Activated CD4-positive, alpha-beta memory T cell treated with anti-CD3 and anti-CD28 coated beads for 36 hours (primary cell): ENCODE data around the gene NEK6. TPM values are rescaled to one million over a fixed set of nuclear protein-coding genes. Genes with fewer than 3 reads are reported as not detected.

ENCODE experiments used
- CTCF ChIA-PET: fragments of 350-600 bp; sonication (Branson Sonifier 250); formaldehyde crosslinking; loops from one replicate; lab custom pipeline; 2021; ENCODE audit warnings: antibody characterized with exemption, inconsistent platforms; lab: Charles Lee
- POLR2A ChIA-PET: fragments of 350-600 bp; sonication (Branson Sonifier 250); formaldehyde crosslinking; loops from one replicate; lab custom pipeline; 2021; ENCODE audit warnings: antibody characterized with exemption; lab: Charles Lee
- DNase-seq: peaks from one replicate; pipeline ENCODE4 v3.0.0-alpha.2; 2020
- H3K27ac Mint-ChIP-seq: one replicate; pipeline ENCODE4 v1.8.0; 2021; ENCODE audit warnings: mixed read lengths
- H3K27me3 Mint-ChIP-seq: one replicate; pipeline ENCODE4 v1.8.0; 2021; ENCODE audit warnings: mixed read lengths
- H3K36me3 Mint-ChIP-seq: one replicate; pipeline ENCODE4 v1.8.0; 2021; ENCODE audit warnings: mixed read lengths
- H3K4me1 Mint-ChIP-seq: one replicate; pipeline ENCODE4 v1.8.0; 2021; ENCODE audit warnings: low read depth, mixed read lengths
- H3K4me3 Mint-ChIP-seq: one replicate; pipeline ENCODE4 v1.8.0; 2021; ENCODE audit warnings: mild to moderate bottlenecking, mixed read lengths
- H3K9me3 Mint-ChIP-seq: one replicate; pipeline ENCODE4 v1.8.0; 2021; ENCODE audit warnings: mixed read lengths
- intact Hi-C: fragments of 100-400 bp; cut with micrococcal nuclease; formaldehyde crosslinking; loops from one replicate; pipeline ENCODE4 v1.15.1; 2023
- total RNA-seq, 2 experiments: library from RNA; stranded (reverse); gene quantifications; one replicate each; pipeline ENCODE4 v1.2.3, GENCODE V29; 2021

The NEK6 gene
- total RNA-seq, 2 experiments from 2014 or later = 16.1 to 18.8 TPM

DNA sequence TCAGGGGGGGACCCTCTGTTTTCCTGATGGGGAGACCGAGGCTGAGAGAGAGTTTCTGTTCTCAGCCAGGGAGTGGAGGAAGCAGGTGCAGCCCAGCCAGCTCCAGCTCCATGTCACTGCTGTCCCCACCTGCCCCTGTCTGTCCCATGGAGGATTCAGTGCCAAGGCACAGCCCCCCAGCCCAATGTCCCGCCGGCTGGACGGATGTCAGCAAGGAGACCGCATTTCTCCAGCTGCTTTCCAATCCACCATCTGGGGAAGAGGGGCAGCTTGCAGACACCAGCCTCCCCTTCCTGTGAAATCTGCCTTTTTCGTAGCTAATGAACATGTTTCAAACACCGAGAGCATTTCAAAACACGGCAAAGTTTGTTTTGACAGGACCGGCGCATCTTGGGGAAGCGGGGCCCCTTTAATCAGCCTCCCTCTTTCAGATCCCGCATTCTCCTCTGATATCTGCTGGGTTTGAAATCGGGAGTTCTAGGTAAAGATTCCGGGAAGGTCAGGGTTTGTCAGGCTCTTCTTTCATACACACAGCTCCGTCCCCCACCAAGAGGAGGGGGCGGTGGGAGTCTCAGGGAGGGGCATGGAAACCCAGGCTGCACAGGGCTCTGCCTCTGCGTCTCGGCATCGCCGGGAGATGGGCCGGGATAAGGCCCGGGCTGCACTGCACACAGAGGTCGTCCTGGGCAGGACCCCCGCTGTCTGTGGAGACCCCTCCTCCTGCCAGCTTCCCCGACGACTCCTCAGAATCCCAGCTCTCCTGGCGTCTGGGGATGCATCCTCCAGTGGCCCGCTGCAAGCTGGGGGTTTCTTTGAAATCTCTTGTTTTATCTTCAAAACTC lies 74.8 kb downstream of the NEK6 start:
- Mint-ChIP-seq H3K36me3 (peaks cover 8% of the 10 kb centered on the region), H3K27ac (no peak overlapping the region), H3K4me1 (no peaks in the 10 kb centered on the region), H3K4me3 (no peak overlapping the region), H3K27me3 (no peaks in the 10 kb centered on the region), H3K9me3 (peaks cover 6% of the 10 kb centered on the region)
- CTCF ChIA-PET = interaction anchor here (2.2 kb wide), 1 partner anchor 206 kb away, joined by 6 read pairs; no protein-coding TSS in a partner anchor
- POLR2A ChIA-PET = no interaction called here
- no peak for DNase-seq
- intact Hi-C loops = no loop called here

DNA sequence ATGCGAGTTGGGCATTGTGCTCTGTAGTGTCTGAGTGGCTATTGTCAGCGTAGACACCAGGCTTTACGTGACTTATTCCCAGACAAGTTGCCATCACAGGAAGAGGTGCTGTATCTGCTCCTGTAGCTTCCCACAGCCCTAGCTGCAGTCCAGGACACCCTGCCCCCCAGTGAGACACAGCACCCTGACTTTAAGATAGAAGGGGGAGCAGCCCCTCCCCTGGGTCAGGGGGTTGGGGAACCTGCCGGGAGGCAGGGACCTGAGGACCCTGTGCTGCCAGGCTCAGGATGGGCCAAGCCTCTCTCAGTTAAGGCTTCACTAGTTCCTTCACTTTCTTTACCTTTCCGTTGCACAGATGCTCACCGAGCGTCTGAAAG lies 75.4 kb downstream of the NEK6 start:
- intact Hi-C loops = no loop called here

DNA sequence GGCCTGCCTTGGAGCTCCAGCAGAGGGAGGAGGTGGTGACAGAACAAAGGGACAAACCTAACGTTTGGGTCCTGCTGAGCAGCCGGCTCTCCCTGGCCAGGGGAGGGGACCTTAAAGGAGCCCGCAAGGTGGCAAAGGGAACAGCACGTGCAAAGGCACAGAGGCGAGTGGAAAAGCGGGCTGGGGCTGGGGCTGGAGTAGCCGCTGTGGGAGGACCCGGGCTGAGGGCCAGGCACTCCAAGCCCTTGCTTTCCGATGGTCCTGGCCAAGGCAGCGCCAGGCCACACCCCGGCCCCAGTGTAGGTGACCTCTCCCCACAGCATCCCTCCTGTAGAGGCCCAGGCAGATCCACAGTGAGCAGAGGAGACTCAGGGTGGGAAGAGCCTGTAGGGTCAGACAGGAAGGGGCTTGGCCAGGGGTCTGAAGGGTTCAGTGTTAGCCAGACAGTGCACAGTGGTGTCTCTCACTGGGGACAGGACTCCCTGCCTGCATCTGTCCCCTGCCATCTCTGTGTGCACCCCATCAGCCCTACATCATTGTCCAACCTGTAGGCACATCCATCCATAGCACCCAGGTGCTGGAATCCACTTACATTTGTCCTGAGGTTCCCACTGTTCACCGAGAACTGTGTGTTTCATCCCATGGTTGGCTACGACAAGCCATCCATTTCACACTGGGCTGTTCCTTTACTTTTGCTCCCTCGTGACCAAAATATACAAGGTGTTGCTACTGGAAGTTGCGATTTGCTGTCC lies 77.0 kb downstream of the NEK6 start:
- no peak overlapping the region for H3K27ac Mint-ChIP-seq
- H3K9me3 Mint-ChIP-seq = peaks cover 15% of the 10 kb centered on the region
- ChIA-PET CTCF (no interaction called here), POLR2A (no interaction called here)
- no peak for DNase-seq
- H3K27me3 Mint-ChIP-seq = no peaks in the 10 kb centered on the region
- H3K4me3 Mint-ChIP-seq = no peak overlapping the region
- intact Hi-C loops = no loop called here
- H3K36me3 Mint-ChIP-seq = peaks cover 12% of the 10 kb centered on the region
- no peaks in the 10 kb centered on the region for H3K4me1 Mint-ChIP-seq

More for the DNA sequence above, 75.4 kb downstream of the NEK6 start:
- no peak for DNase-seq
- Mint-ChIP-seq H3K36me3 (peaks cover 8% of the 10 kb centered on the region), H3K4me1 (no peaks in the 10 kb centered on the region), H3K4me3 (no peak overlapping the region), H3K27ac (no peak overlapping the region), H3K27me3 (no peaks in the 10 kb centered on the region), H3K9me3 (peaks cover 9% of the 10 kb centered on the region)
- ChIA-PET CTCF (interaction anchor here (2.2 kb wide), 1 partner anchor 206 kb away, joined by 6 read pairs; no protein-coding TSS in a partner anchor), POLR2A (no interaction called here)

DNA sequence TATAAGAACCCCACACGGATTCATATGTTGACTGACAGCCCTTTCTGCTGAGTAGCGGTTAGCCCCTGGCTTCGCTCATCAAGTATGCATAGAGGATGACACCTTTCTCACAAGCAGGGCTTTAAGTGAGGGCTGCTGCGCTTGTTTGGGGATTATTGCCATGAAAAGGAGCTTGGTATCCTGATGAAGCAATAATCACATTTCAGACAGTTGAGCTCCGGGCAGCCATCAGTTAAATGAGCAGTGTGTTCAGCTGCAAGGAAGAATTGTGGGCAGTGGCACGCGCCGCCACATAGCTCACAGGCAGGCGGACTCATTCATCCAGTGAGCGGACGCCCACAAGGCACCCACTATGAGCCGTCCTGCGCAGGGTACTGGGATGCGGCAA lies 77.6 kb downstream of the NEK6 start:
- ChIA-PET POLR2A (no interaction called here), CTCF (no interaction called here)
- no peak for DNase-seq
- Mint-ChIP-seq H3K4me3 (no peak overlapping the region), H3K9me3 (peaks cover 15% of the 10 kb centered on the region), H3K4me1 (no peaks in the 10 kb centered on the region), H3K36me3 (peaks cover 12% of the 10 kb centered on the region), H3K27ac (no peak overlapping the region), H3K27me3 (no peaks in the 10 kb centered on the region)
- intact Hi-C loops = no loop called here

DNA sequence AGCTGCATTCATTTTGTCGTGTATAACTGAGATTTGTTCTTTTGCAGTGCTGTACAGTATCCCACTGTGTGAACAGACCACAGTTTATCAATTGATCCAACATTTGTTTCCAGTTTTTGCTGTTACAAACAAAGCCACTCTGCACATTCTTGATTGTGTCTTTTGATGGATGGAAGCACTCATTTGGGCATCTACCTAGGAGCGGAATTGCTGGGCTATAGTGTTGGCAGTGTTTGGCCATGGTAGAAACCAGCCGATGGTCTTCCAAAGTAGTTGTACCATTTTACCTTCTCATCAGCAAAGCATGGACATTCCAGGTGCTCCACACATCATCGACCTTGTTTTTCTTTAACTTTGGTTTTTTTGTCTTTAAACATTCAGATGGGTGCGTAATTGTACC lies 79.8 kb downstream of the NEK6 start:
- H3K27ac Mint-ChIP-seq = no peak overlapping the region
- ChIA-PET CTCF (no interaction called here), POLR2A (no interaction called here)
- H3K36me3 Mint-ChIP-seq = peaks cover 12% of the 10 kb centered on the region
- peaks cover 15% of the 10 kb centered on the region for H3K9me3 Mint-ChIP-seq
- no peaks in the 10 kb centered on the region for H3K4me1 Mint-ChIP-seq
- H3K27me3 Mint-ChIP-seq = no peaks in the 10 kb centered on the region
- intact Hi-C loops = no loop called here
- H3K4me3 Mint-ChIP-seq = no peak overlapping the region
- no peak for DNase-seq

DNA sequence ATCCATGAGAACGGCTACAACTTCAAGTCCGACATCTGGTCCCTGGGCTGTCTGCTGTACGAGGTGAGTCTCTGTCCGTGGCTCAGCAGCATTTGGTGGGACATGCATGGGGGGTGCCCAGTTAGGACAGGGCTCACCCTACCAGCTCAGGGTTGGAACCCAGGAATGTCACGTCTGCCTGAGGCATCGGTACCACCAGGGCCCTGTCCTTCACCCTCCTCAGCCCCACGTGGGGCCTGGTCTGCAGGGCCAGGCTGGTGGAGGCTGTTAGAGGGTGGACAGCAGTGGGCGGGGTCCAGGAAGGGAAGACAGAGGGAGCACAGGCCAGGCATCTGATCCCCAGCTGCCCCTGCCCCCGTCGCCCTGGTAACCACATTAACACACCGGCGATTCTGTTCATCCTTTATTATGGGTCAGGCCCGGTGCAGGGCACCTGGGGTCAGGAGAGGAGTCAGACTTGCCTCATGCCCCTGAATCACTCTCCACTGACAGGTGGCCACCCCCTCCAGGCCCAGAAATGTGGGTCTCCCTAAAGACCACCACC lies 81.9 kb downstream of the NEK6 start:
- ChIA-PET POLR2A (no interaction called here), CTCF (interaction anchor here (0.5 kb wide), 1 partner anchor 103 kb away, joined by 3 read pairs; no protein-coding TSS in a partner anchor)
- no peaks in the 10 kb centered on the region for H3K4me1 Mint-ChIP-seq
- H3K36me3 Mint-ChIP-seq = peaks cover 12% of the 10 kb centered on the region
- peaks cover 15% of the 10 kb centered on the region for H3K9me3 Mint-ChIP-seq
- H3K4me3 Mint-ChIP-seq = no peak overlapping the region
- DNase-seq = no peak
- no peaks in the 10 kb centered on the region for H3K27me3 Mint-ChIP-seq
- intact Hi-C loops = no loop called here
- no peak overlapping the region for H3K27ac Mint-ChIP-seq

DNA sequence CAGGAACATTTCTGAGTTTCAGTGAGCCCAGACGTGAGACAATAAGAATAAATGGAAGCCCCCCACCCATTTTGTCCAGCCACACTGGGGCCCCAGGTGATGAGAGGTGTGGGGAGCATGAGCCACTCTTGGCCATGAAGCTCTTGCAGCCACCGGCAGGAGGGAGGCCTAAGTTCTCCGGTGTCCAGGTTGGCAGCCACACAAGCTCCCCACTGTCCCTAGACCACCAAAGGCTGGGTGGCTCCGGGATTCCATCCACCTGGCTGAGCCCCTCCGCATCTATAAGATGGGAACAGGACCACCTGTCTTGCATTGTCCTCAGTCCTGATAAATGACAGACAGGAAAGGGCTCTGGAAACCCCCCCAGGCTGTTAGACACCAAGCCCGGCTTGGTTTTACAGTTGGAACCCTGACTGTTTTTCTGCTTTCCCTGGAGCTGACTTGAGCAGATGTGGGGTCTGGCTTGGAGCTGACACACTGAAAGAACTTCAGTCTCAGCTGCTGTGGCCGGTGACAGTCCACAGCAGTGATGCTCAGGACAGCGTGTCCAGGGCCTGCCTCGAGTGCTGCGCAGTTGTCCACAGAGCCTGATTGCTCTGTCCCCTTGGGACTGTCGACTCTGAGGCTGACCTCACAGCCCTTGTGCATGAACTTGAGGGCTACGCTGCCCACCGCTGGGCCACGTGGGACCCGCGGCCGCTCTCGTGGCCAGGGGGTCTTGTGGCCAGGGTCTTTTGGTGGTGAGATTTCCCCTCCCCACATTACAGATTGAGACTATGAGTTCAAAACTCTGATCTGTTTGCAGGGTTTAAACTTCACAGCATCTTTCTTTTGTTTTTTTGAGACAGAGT lies 82.7 kb downstream of the NEK6 start:
- DNase-seq = no peak
- Mint-ChIP-seq H3K27ac (no peak overlapping the region), H3K36me3 (peaks cover 12% of the 10 kb centered on the region), H3K27me3 (no peaks in the 10 kb centered on the region), H3K9me3 (peaks cover 15% of the 10 kb centered on the region), H3K4me3 (no peak overlapping the region), H3K4me1 (no peaks in the 10 kb centered on the region)
- CTCF ChIA-PET = interaction anchor here (1.4 kb wide), 1 partner anchor 214 kb away, joined by 4 read pairs; no protein-coding TSS in a partner anchor
- POLR2A ChIA-PET = no interaction called here
- intact Hi-C loops = no loop called here

DNA sequence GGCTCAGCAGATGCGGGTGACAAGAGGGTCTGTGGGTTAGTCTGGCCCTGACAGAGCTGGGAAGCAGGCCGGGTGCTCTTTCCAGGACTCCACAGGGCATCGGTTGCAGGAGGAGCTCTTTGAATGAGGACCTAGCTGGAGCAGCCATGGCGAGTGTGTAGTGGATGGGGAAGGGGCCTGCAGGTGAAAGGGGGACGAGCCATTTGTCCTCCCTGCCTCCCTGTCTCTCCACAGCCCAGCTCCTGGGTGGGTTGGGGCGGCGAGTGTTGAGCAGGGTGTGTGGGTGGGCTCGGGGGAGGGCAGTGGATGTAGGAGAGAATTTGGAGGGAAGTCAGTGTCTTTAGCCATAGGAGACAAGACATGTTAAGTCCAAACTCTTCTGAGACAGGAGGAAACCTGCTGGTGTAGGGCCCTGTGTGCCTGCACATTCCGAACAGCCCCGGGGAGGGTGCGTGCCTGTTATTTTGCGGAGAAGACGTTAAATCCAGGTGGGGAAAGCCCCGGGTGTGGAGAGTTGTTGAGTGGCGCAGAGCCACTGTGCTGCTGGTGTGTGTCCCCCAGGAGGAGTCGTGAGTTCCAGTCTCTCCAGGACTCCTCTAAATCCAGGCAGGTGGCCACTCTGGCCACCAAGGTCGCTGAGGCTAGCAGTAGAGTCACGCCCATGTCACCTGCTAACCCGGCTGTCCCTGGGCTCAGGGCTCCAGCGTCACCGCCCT lies 83.9 kb downstream of the NEK6 start:
- no peaks in the 10 kb centered on the region for H3K27me3 Mint-ChIP-seq
- POLR2A ChIA-PET = no interaction called here
- peaks cover 15% of the 10 kb centered on the region for H3K9me3 Mint-ChIP-seq
- H3K27ac Mint-ChIP-seq = no peak overlapping the region
- H3K36me3 Mint-ChIP-seq = peaks cover 8% of the 10 kb centered on the region
- H3K4me1 Mint-ChIP-seq = no peaks in the 10 kb centered on the region
- CTCF ChIA-PET = interaction anchor here (1.4 kb wide), 1 partner anchor 215 kb away, joined by 4 read pairs; no protein-coding TSS in a partner anchor
- intact Hi-C loops = no loop called here
- no peak for DNase-seq
- H3K4me3 Mint-ChIP-seq = no peak overlapping the region

DNA sequence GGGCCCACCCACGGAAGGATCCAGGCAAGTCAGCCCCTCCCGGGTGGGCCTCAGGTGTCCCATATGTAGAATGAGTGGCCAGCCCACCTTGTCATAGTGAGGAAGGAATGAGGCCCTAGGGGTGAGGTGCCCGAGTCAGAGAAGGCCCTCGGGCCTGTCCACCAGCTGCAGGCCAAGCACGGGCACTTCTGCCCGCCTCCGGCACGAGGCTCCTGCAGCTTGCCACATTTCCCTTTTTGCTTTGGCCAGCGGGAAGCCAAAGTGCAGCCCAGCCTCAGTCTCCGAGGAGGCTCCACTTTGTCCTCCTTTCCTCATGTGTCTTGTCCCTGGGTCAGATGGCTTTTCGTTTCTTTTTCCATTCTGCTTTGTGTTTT lies 84.6 kb downstream of the NEK6 start:
- intact Hi-C loops = no loop called here
- no peak overlapping the region for H3K4me3 Mint-ChIP-seq
- ChIA-PET POLR2A (no interaction called here), CTCF (interaction anchor here (0.7 kb wide), 1 partner anchor 195 kb away, joined by 3 read pairs; no protein-coding TSS in a partner anchor)
- no peak for DNase-seq
- H3K9me3 Mint-ChIP-seq = peaks cover 11% of the 10 kb centered on the region
- peaks cover 4% of the 10 kb centered on the region for H3K36me3 Mint-ChIP-seq
- no peaks in the 10 kb centered on the region for H3K4me1 Mint-ChIP-seq
- H3K27ac Mint-ChIP-seq = no peak overlapping the region
- no peaks in the 10 kb centered on the region for H3K27me3 Mint-ChIP-seq

DNA sequence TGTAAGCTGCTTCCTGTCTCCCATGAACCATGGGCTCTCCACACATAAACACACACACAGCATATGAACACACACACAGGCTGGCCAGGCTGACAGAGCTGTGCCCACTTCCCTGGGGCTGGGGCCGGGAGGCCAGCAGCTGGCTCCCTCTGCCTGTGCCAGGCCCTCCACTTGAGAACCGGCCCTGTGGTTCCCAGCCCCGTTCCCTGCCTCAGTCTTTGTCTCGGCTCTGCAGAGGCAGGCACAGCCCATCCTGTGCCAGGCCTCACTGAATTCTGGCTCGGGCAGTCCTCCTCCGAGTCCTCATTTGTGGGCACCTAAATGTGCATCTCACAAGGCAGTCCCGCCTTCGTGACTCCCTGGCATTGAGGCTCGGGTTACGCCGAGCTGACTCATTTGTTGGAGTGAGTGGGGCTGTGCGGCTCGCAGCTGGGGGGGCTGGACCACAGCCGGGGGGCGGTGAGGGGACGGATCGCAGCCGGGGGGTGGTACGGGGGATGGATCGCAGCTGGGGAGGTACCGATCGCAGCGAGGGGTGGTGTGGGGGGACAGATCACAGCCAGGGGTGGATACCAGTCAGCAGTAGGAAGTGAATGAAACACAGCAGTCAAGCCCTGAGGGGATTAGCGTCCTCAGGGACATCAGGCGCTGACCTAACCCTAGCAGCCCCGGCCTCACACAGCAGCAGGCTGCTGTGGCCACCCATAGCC lies 85.2 kb downstream of the NEK6 start:
- POLR2A ChIA-PET = no interaction called here
- Mint-ChIP-seq H3K27ac (no peak overlapping the region), H3K4me3 (no peak overlapping the region), H3K4me1 (no peaks in the 10 kb centered on the region), H3K9me3 (peaks cover 6% of the 10 kb centered on the region), H3K27me3 (no peaks in the 10 kb centered on the region), H3K36me3 (peaks cover 4% of the 10 kb centered on the region)
- no peak for DNase-seq
- intact Hi-C loops = no loop called here
- CTCF ChIA-PET = interaction anchor here (0.7 kb wide), 1 partner anchor 194 kb away, joined by 3 read pairs; no protein-coding TSS in a partner anchor
